MM.1S (cell line): ENCODE data around the gene ROMO1.

Source experiments
- EZH2 ChIP-seq: fragments of 300-600 bp; sonication (generic); optimal IDR thresholded peaks from 2 replicates; pipeline ENCODE3; 2017; ENCODE audit warnings: low read depth, mild to moderate bottlenecking, antibody characterized with exemption, low read length, mixed read lengths
- TF ChIP-seq, protein P1 (sequence below): fragments of 300-600 bp; sonication (generic); IDR thresholded peaks from 2 replicates; pipeline ENCODE4 v1.5.1; 2016; ENCODE audit warnings: antibody characterized with exemption, low read length, mixed read lengths

GRCh38 chr20:35702051-35702823, 3.0 kb downstream of the ROMO1 start:
- TF ChIP-seq, protein P1, sequence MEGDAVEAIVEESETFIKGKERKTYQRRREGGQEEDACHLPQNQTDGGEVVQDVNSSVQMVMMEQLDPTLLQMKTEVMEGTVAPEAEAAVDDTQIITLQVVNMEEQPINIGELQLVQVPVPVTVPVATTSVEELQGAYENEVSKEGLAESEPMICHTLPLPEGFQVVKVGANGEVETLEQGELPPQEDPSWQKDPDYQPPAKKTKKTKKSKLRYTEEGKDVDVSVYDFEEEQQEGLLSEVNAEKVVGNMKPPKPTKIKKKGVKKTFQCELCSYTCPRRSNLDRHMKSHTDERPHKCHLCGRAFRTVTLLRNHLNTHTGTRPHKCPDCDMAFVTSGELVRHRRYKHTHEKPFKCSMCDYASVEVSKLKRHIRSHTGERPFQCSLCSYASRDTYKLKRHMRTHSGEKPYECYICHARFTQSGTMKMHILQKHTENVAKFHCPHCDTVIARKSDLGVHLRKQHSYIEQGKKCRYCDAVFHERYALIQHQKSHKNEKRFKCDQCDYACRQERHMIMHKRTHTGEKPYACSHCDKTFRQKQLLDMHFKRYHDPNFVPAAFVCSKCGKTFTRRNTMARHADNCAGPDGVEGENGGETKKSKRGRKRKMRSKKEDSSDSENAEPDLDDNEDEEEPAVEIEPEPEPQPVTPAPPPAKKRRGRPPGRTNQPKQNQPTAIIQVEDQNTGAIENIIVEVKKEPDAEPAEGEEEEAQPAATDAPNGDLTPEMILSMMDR: no peak
- TF ChIP-seq EZH2: no peak
